Adrenal gland (tissue), 12 donors: ENCODE data around the gene C18orf63. TPM values are rescaled to one million over a fixed set of nuclear protein-coding genes. Genes with fewer than 3 reads are reported as not detected.
"Not testable (repeated sequence)": the region's sequence is repeated elsewhere in the genome, so short reads cannot be mapped to it uniquely, and the experiment has no call there.

Source experiments
- DNase-seq, 7 donors: peaks; one replicate each; pipeline ENCODE4 v3.0.0-alpha.2; 2019 to 2020
- H3K27ac ChIP-seq, 5 donors: fragments of 200-600 bp; sonication (generic) in 4 of 5; 1 replicate in 3 of 5; 2 replicates in 2 of 5; pipeline versions ENCODE4 v1.5.1 to v1.8.0; 2016 to 2020; ENCODE audit warnings: mild to moderate bottlenecking in 1 of 5
- H3K27me3 ChIP-seq: fragments of 200-600 bp; 2 replicates; pipeline ENCODE4 v1.8.0; 2021
- H3K36me3 ChIP-seq, 2 donors: fragments of 200-600 bp; replicated peaks in 1 of 2; 1 replicate in 1 of 2; 2 replicates in 1 of 2; pipeline versions ENCODE4 v1.5.1 to v1.8.0; 2018 to 2022
- H3K4me1 ChIP-seq, 2 donors: fragments of 200-600 bp; replicated peaks in 1 of 2; 1 replicate in 1 of 2; 2 replicates in 1 of 2; pipeline versions ENCODE4 v1.5.1 to v1.8.0; 2018 to 2021
- H3K4me3 ChIP-seq, 4 donors: fragments of 200-600 bp; sonication (generic) in 3 of 4; one replicate each; pipeline ENCODE4 v1.5.1; 2016 to 2018
- H3K9me3 ChIP-seq, 3 donors: fragments of 200-600 bp; sonication (generic) in 1 of 3; replicated peaks in 1 of 3; 1 replicate in 2 of 3; 2 replicates in 1 of 3; pipeline versions ENCODE4 v1.5.1 to v1.8.0; 2016 to 2021
- POLR2A ChIP-seq, 2 donors: fragments of 450-650 bp; IDR thresholded peaks; one replicate each; pipeline ENCODE4 v1.6.1; 2017; ENCODE audit warnings: antibody characterized with exemption in 2 of 2, mild to moderate bottlenecking in 2 of 2, moderate library complexity in 1 of 2
- WGBS, 4 donors: extraction: QIAGEN DNeasy Blood & Tissue Kit in 2 of 4; methylation state at CpG; one replicate each; pipeline versions ENCODE4 v1.1.5 to v1.1.7; 2013 to 2017; 5-methylcytosine and 5-hydroxymethylcytosine counted together
- intact Hi-C, 2 donors: fragments of 100-400 bp; cut with DNase I; formaldehyde crosslinking; loops; one replicate each; pipeline versions ENCODE4 v1.14.1 to v1.15.0; 2022 to 2023
- polyA plus RNA-seq, 3 donors: library from polyadenylated mRNA; stranded (reverse); fragments of 200-250 nt in 2 of 3; fragments of 350-450 nt in 1 of 3; fragmentation: Illumina TruSeq in 1 of 3; extraction: RNeasy Lipid Tissue Mini Kit (QIAGEN cat#74804) in 1 of 3; gene quantifications; one replicate each; pipeline ENCODE4 v1.2.3, GENCODE V29; 2013 to 2014
- total RNA-seq, 9 donors: library from RNA; depleted of rRNA in 4 of 9; stranded (reverse); fragments of >200 nt in 4 of 9; fragments of 120-200 nt in 1 of 9; fragmentation: NEBNext Ultra II Directional in 1 of 9; extraction: Animal tissue kit (Norgen Biotek cat#: 25700) in 1 of 9; gene quantifications; one replicate each; pipeline versions ENCODE4 v1.1.0 to v1.2.4, GENCODE V29; 2013 to 2023
- TF ChIP-seq, protein P1 (sequence below), 6 experiments: fragments of 450-650 bp in 4 of 6; fragments of 200-600 bp in 2 of 6; sonication (generic) in 1 of 6; IDR thresholded peaks; 1 replicate in 5 of 6; 2 replicates in 1 of 6; pipeline versions ENCODE4 v1.5.1 to v1.8.0; 2016 to 2021; ENCODE audit warnings: antibody characterized with exemption in 6 of 6, mild to moderate bottlenecking in 2 of 6, moderate library complexity in 1 of 6
- donor health status: healthy with polysubstance abuse.
- donor health status: Bipolar disorder and iron deficiency.
- donor health status: DM: yes; HTN: yes; CAD: no.
- donor health status: DM: no; HTN: no; CAD: no.
- donor health status: DM: no; HTN: no; CAD: no.
- donor health status: DM: yes; HTN: yes; CAD: no.

Gene C18orf63
- total and polyA plus RNA-seq, 12 donors = under 0.01 TPM; not detected in 11

DNA sequence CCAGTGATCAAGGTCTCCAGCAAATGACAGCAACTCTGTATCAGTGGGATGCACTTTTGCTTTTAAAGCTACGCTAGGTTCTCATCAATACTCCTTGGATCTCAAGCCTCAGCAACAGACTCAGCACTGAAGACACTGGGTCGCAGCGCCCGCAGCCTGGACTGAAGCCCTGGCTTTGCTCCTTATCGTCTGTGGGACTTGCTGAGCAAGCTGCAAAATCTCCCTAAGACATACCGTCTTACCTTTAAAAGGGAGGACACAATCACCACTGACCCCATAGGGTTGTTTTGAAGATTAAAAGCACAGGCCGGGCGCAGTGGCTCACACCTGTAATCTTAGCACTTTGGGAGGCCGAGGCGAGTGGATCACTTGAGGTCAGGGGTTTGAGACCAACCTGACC is 32.0 kb upstream of the C18orf63 start:
- 88 to 98% (median 94%) methylated on average over 6 to 10 of the region's 10 CpGs for WGBS, 4 donors
- no peak overlapping the region for H3K4me3 ChIP-seq
- no peak for DNase-seq
- no peaks in the 10 kb centered on the region for H3K9me3 ChIP-seq
- no peaks in the 10 kb centered on the region for H3K36me3 ChIP-seq
- H3K27me3 ChIP-seq = no peaks in the 10 kb centered on the region
- intact Hi-C loops = no loop called here
- peak overlapping the region in 1 of 5 donors; percentile 51 for H3K27ac ChIP-seq
- peaks cover 0 to 35% of the 10 kb centered on the region in 2 donors for H3K4me1 ChIP-seq
- TF ChIP-seq, protein P1, sequence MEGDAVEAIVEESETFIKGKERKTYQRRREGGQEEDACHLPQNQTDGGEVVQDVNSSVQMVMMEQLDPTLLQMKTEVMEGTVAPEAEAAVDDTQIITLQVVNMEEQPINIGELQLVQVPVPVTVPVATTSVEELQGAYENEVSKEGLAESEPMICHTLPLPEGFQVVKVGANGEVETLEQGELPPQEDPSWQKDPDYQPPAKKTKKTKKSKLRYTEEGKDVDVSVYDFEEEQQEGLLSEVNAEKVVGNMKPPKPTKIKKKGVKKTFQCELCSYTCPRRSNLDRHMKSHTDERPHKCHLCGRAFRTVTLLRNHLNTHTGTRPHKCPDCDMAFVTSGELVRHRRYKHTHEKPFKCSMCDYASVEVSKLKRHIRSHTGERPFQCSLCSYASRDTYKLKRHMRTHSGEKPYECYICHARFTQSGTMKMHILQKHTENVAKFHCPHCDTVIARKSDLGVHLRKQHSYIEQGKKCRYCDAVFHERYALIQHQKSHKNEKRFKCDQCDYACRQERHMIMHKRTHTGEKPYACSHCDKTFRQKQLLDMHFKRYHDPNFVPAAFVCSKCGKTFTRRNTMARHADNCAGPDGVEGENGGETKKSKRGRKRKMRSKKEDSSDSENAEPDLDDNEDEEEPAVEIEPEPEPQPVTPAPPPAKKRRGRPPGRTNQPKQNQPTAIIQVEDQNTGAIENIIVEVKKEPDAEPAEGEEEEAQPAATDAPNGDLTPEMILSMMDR (IDR thresholded peaks at IDR 0.05) = no peak
- TF ChIP-seq POLR2A (IDR thresholded peaks at IDR 0.05) = no peak

GRCh38 chr18:74284191-74284979 is 31.3 kb upstream of the C18orf63 start:
- 59 to 71% (median 65%) methylated on average over 11 of the region's 11 CpGs for WGBS, 4 donors
- TF ChIP-seq, protein P1 (IDR thresholded peaks at IDR 0.05) = no peak
- no peak for TF ChIP-seq POLR2A (IDR thresholded peaks at IDR 0.05)
- Histone ChIP-seq H3K4me1 (peaks cover 0 to 39% of the 10 kb centered on the region in 2 donors), H3K27ac (peak overlapping the region in 2 of 5 donors; percentile 45 to 72), H3K9me3 (no peaks in the 10 kb centered on the region), H3K27me3 (no peaks in the 10 kb centered on the region), H3K36me3 (no peaks in the 10 kb centered on the region), H3K4me3 (no peak overlapping the region)
- no peak for DNase-seq
- intact Hi-C loops = no loop called here

DNA sequence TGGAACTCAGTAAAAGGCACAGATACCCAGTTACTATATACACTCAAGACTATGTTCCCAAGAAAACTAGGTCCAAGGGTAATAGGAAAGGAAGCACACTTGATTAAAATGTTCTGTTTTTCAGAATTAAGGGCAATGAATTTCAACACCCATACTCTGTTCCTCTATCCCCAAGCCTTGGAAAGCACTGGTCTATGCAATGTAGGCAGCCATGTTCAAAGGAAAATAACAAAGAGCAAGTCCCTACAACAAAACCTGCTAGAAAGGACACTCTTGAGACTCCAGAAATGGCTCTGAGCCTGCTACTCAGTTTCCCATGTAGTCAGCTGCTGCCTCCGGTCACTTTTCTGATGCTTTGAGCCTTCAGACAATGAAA is 30.7 kb upstream of the C18orf63 start:
- 86 to 100% (median 95%) methylated on average over 1 of the region's 1 CpG for WGBS, 4 donors
- TF ChIP-seq, protein P1 (IDR thresholded peaks at IDR 0.05) = no peak
- no peak for TF ChIP-seq POLR2A (IDR thresholded peaks at IDR 0.05)
- no peaks in the 10 kb centered on the region for H3K36me3 ChIP-seq
- H3K9me3 ChIP-seq = no peaks in the 10 kb centered on the region
- intact Hi-C loops = no loop called here
- DNase-seq = no peak
- peak overlapping the region in 2 of 5 donors; percentile 45 to 72 for H3K27ac ChIP-seq
- peaks cover 0 to 39% of the 10 kb centered on the region in 2 donors for H3K4me1 ChIP-seq
- H3K27me3 ChIP-seq = no peaks in the 10 kb centered on the region
- H3K4me3 ChIP-seq = no peak overlapping the region

DNA sequence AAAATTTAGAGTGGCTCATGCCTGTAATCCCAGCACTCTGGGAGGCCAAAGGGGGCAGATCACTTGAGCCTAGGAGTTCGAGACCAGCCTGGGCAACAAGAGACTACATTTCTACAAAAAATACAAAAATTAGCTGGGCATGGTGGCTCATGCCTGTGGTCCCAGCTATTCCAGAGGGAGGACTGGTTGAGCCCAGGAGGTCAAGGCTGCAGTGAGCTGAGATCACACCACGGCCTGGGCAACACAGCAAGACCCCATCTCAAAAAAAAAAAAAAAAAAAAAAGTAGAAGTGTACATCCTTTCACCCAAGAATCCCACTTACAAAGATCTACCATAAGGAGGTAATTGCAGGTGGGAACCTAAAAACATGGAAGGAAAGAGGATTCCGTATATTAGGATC is 30.1 kb upstream of the C18orf63 start:
- H3K27me3 ChIP-seq, H3K4me3 ChIP-seq, DNase-seq, H3K36me3 ChIP-seq, H3K9me3 ChIP-seq, intact Hi-C loops: not testable (repeated sequence)
- 75 to 92% (median 81%) methylated on average over 2 to 3 of the region's 3 CpGs for WGBS, 4 donors
- H3K27ac ChIP-seq = peak overlapping the region in 2 of 5 donors; percentile 45 to 72
- H3K4me1 ChIP-seq = peaks cover 0 to 44% of the 10 kb centered on the region in 2 donors
